ENCODE measurements around the gene IGF2BP2. TPM values are rescaled to one million over a fixed set of nuclear protein-coding genes. Genes with fewer than 3 reads are reported as not detected.

Gene IGF2BP2
- total and polyA plus RNA-seq, 2 experiments from 2014 or later = 88.9 to 91.8 TPM

GRCh38 chr3:185724761-185725160 lies 100.1 kb downstream of the IGF2BP2 start:
- WGBS (ENCODE audit: low lambda C conversion rate, missing lambda C conversion rate) = 98% methylated on average over 3 of the region's 3 CpGs
- H2AFZ ChIP-seq = no peak overlapping the region
- no peak for TF ChIP-seq EZH2phosphoT487 (IDR thresholded peaks at IDR 0.05; ENCODE audit: low read depth, severe bottlenecking, unreplicated experiment)
- TF ChIP-seq CTCF (IDR thresholded peaks at IDR 0.05; ENCODE audit: poor library complexity) = no peak
- no peak overlapping the region for H3K4me3 ChIP-seq
- no peaks in the 10 kb centered on the region for H3K27me3 ChIP-seq
- H3K9me3 ChIP-seq (ENCODE audit: low read depth) = no peaks in the 10 kb centered on the region
- H3K27ac ChIP-seq = no peak overlapping the region
- H3K9me2 ChIP-seq (replicated peaks; ENCODE audit: insufficient read depth) = no peaks in the 10 kb centered on the region
- H3K79me2 ChIP-seq = peaks cover 100% of the 10 kb centered on the region
- DNase-seq (ENCODE audit: low spot score) = no peak
- H3K4me1 ChIP-seq (ENCODE audit: insufficient read depth) = peaks cover 4% of the 10 kb centered on the region
- H3K4me2 ChIP-seq = no peak overlapping the region
- peaks cover 98% of the 10 kb centered on the region for H4K20me1 ChIP-seq (ENCODE audit: insufficient read depth, poor library complexity, severe bottlenecking)
- no peaks in the 10 kb centered on the region for H3K36me3 ChIP-seq (replicated peaks; ENCODE audit: insufficient read depth, low read depth)

GRCh38 chr3:185724251-185724650 lies 100.6 kb downstream of the IGF2BP2 start:
- Histone ChIP-seq H3K4me3 (no peak overlapping the region), H3K27me3 (no peaks in the 10 kb centered on the region), H3K4me1 (ENCODE audit: insufficient read depth) (peaks cover 4% of the 10 kb centered on the region), H3K9me3 (ENCODE audit: low read depth) (no peaks in the 10 kb centered on the region), H3K79me2 (peaks cover 100% of the 10 kb centered on the region), H4K20me1 (ENCODE audit: insufficient read depth, poor library complexity, severe bottlenecking) (peaks cover 98% of the 10 kb centered on the region), H3K36me3 (replicated peaks; ENCODE audit: insufficient read depth, low read depth) (no peaks in the 10 kb centered on the region), H3K4me2 (no peak overlapping the region), H3K27ac (no peak overlapping the region), H2AFZ (no peak overlapping the region), H3K9me2 (replicated peaks; ENCODE audit: insufficient read depth) (no peaks in the 10 kb centered on the region)
- TF ChIP-seq EZH2 (IDR thresholded peaks at IDR 0.05; ENCODE audit: borderline replicate concordance) (no peak), EZH2phosphoT487 (IDR thresholded peaks at IDR 0.05; ENCODE audit: low read depth, severe bottlenecking, unreplicated experiment) (no peak), CTCF (IDR thresholded peaks at IDR 0.05; ENCODE audit: poor library complexity) (no peak)
- DNase-seq (ENCODE audit: low spot score) = no peak
- WGBS (ENCODE audit: low lambda C conversion rate, missing lambda C conversion rate) = 80% methylated on average over 3 of the region's 3 CpGs

GRCh38 chr3:185722881-185723280 lies 102.0 kb downstream of the IGF2BP2 start:
- TF ChIP-seq EZH2phosphoT487 (IDR thresholded peaks at IDR 0.05; ENCODE audit: low read depth, severe bottlenecking, unreplicated experiment) (no peak), EZH2 (IDR thresholded peaks at IDR 0.05; ENCODE audit: borderline replicate concordance) (no peak), CTCF (IDR thresholded peaks at IDR 0.05; ENCODE audit: poor library complexity) (no peak)
- Histone ChIP-seq H3K4me2 (no peak overlapping the region), H3K79me2 (peaks cover 100% of the 10 kb centered on the region), H3K4me3 (no peak overlapping the region), H2AFZ (no peak overlapping the region), H3K9me3 (ENCODE audit: low read depth) (no peaks in the 10 kb centered on the region), H3K27me3 (no peaks in the 10 kb centered on the region), H3K36me3 (replicated peaks; ENCODE audit: insufficient read depth, low read depth) (no peaks in the 10 kb centered on the region), H4K20me1 (ENCODE audit: insufficient read depth, poor library complexity, severe bottlenecking) (peaks cover 93% of the 10 kb centered on the region), H3K9me2 (replicated peaks; ENCODE audit: insufficient read depth) (no peaks in the 10 kb centered on the region), H3K27ac (no peak overlapping the region), H3K4me1 (ENCODE audit: insufficient read depth) (peaks cover 6% of the 10 kb centered on the region)
- DNase-seq (ENCODE audit: low spot score) = no peak
- WGBS (ENCODE audit: low lambda C conversion rate, missing lambda C conversion rate) = 67% methylated on average over 5 of the region's 5 CpGs

GRCh38 chr3:185721970-185722369 lies 102.9 kb downstream of the IGF2BP2 start:
- Histone ChIP-seq H3K27ac (no peak overlapping the region), H3K36me3 (replicated peaks; ENCODE audit: insufficient read depth, low read depth) (no peaks in the 10 kb centered on the region), H2AFZ (no peak overlapping the region), H3K9me2 (replicated peaks; ENCODE audit: insufficient read depth) (no peaks in the 10 kb centered on the region), H4K20me1 (ENCODE audit: insufficient read depth, poor library complexity, severe bottlenecking) (peaks cover 93% of the 10 kb centered on the region), H3K4me1 (ENCODE audit: insufficient read depth) (peaks cover 15% of the 10 kb centered on the region), H3K4me3 (no peak overlapping the region), H3K27me3 (no peaks in the 10 kb centered on the region), H3K4me2 (no peak overlapping the region), H3K9me3 (ENCODE audit: low read depth) (no peaks in the 10 kb centered on the region), H3K79me2 (peaks cover 99% of the 10 kb centered on the region)
- TF ChIP-seq CTCF (IDR thresholded peaks at IDR 0.05; ENCODE audit: poor library complexity) = no peak
- TF ChIP-seq EZH2phosphoT487 (IDR thresholded peaks at IDR 0.05; ENCODE audit: low read depth, severe bottlenecking, unreplicated experiment) = no peak
- no peak for TF ChIP-seq EZH2 (IDR thresholded peaks at IDR 0.05; ENCODE audit: borderline replicate concordance)
- 89% methylated on average over 3 of the region's 3 CpGs for whole genome bisulfite sequencing (ENCODE audit: low lambda C conversion rate, missing lambda C conversion rate)
- no peak for DNase-seq (ENCODE audit: low spot score)

All from hepatocyte (in vitro differentiated cells).